DMS114 treated with DMSO at 0.1 percent for 48 hours (cell line): ENCODE measurements around the gene PPP1R9B.
A peak's percentile ranks its signal among the peaks of the same experiment; 100 is the strongest.

Experiments
- DNase-seq: peaks from one replicate; lab custom pipeline; 2025; ENCODE audit not compliant: unreplicated experiment; lab: John Stamatoyannopoulos, UW

PPP1R9B gene

DNA sequence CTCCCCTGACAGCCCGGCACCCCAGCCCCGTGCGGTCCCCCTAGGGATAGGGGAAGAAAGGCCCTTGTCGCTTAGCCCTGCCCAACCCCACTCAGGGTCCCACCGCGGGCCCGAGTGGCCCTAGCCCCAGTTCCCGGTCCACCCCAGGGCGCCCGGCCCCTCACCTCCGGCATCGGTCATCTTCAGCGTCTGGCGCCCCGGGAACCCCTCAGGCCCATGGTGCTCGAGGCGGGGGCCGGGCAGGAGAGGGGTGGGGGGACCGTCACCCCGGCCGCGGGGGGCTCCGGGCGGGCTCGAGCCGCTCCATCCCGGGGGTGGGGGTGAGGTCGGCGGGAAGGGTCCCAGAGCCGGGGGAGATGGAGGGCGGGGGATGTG lies 21.1 kb downstream of the PPP1R9B start:
- DNase-seq, result no peak

DNA sequence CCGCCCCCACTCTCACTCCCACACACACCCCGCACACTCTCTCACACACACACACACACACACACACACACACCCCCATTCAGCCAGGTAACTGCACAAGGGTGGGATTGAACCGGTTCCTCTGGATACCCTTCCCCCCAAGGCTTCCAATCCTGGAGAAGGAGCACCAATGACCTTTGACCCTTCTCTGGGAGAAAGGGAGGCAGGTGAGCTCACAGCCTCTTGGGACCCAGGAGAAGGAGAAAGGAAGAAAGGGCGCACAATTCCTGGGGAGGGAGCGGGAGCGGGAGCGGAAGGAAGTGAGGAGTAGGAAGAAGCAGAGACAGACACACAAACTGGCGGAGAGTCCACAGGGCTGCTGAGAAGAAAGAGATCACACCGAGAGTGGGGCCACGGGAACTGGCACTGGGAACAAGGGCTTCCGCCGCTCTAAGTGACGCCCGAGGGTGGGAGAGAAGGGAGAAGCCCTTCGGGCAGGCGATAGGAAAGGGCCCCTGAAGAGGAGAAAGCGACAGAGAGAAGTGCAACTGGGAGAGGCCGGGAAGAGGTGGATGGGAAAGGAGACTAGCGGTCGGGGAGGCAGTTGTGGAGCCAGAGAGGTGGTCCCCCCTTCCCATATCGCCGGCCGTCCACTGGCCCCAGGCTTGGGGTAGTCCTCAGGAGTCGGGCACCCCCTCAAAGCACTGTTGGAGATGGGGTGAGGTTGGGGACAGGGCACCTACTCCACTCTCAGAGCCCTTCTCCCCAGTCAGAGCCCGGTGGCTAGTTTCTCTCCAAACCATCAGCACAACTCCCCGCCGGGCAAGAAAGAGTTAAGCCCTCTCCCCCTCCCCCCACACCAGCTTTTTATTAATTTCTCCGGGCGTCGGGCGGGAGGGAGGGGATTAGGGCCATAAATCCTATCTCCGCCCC lies 21.8 kb downstream of the PPP1R9B start:
- no peak for DNase-seq

- no peak for DNase-seq
Observed at GRCh38 chr17:50127697-50128361, 22.6 kb downstream of the PPP1R9B start.

GRCh38 chr17:50125420-50125997 lies 25.0 kb downstream of the PPP1R9B start:
- DNase-seq, result no peak

DNA sequence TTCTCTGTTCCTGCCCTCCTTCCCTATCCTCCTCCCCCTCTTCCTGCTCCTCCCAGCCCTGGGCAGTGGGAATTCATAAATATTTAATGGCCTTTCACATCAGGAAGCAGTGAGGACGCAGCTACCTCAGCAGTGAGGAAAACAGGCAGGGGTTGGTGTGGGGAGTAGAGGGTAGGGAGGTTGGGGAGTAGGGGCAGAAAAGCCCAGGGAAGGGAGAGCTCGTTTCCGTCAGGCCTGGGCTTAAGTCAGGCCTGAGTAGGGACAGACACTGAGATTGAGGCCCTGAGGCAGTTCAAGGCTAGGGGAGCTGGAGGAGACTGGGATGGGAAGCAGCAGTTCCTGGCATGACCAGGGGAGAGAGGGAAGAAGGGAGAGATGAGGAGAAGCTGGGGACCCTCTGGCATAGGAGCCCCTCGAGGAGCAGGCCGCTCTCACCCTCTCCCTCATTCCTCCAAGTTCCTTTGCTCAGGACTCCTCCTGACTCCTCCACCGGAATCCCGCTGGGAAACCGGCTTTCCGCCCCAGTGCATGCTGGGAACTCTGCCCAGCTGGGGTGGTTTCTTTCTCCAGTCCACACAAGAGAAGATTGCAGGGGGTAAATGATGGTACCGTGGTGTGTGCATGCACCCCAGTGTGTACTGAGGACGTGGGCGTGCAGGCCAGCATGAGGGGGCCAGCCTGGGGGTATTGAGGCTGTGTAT lies 26.7 kb downstream of the PPP1R9B start:
- DNase-seq, result no peak

DNA sequence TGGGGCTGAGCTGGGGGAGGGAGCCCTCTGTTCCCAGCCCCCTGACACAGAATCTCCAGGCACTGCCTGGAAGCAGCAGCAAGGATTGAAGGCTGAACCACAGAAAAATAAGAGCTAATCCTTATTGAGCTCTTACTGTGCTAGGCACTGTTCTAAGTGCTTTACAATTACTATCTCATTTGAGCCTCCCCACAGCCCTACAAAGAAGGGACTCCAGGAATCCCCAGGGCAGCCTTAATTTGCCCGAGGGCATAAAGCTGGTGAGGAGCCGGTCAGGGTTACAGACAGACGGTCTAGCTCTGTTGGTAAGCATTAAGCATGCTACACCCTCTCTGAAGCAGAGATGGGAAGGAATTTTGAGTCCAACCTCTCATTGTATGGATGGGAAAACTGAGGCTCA lies 27.5 kb downstream of the PPP1R9B start:
- no peak for DNase-seq

DNA sequence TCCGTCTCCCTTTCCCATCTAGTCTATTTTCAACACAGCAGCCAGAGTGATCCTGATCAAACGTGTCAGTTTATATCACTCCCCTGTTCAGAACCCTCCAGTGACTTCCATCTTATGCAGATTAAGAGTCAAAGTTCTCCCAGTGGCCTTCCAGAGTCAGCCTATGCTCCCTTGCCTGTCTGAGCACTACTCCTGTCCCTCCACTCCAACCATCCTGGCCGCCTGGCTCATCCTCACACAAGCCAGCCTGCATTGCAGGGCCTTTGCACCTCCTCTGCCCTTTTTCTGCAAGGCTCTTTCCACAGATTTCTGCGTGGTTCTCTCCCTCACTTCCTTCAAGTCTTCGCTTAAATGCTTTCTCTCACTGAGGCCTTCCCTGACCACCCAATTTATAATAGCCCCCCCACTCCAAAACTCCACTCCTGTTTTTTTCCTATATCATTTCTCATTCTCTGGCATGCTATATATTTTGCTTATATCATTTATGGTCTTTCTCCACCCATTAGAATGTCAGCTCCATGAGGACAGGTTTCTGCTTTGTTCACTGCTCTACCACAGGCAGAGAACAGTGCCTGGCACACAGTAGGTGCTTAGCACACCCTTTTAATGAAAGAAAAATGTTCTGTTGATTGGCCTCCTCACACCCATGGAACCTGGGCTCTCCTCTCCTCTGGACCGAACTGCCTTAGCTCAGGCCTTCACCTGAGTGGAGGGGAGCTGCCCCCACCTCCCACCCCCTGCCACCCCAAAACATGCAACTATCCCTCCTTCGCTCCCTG lies 29.8 kb downstream of the PPP1R9B start:
- no peak for DNase-seq

DNA sequence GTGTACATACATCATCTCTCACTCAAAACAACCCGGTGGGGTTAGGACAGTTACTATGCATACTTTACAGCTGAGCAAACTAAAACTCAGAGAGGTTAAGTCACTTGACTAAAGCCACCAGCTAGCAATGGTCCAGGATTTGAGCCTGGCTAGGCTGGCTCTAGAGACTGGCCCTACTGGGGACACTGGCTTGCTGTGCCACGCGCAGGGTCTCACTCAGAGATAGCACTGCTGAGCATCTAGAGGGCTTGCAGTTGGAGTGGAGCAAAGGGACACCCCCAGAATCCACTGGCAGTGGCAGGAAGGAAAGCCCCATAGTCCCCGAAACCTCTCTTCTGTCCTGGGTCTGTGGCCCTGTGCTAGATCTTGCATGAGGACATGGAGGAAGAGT lies 31.7 kb downstream of the PPP1R9B start:
- DNase-seq, result no peak

DNA sequence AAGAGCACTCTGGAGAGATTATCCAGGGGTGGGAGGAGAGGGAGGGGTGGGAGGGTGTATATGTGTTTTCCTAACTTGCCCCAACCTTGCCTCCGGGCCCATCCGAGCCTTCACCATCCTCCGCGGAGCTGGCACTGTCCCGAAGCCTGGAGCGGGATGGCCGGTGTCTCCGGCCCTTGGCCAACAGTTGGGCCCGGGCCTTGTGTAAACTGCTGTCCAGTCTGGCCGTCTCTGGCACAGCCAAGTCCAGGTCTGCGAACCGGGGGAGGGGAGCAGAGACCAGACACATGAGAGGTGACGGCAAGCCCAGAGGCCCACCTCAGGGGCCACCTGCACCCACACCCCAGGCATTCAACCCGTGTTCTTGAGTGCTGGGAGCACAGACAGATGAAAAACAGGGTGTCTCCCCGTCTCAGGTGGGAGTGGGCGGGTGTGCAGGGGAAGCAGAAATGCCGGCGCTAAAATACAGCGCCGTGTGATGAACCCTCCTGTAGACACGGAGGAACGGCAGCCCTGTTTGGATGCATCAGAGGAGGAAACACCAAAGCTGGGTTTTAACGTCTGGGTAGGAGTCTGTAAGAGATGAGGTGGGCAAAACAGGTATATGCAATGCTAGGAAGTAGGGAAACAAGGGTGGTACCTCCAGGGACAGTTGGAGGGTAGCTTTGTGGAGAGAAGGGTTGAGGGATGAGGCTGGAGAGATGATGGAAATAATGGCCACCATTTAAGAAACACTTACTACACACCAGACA lies 32.2 kb downstream of the PPP1R9B start:
- no peak for DNase-seq

GRCh38 chr17:50117202-50118051 lies 33.0 kb downstream of the PPP1R9B start:
- no peak for DNase-seq

GRCh38 chr17:50115756-50116155 lies 34.7 kb downstream of the PPP1R9B start:
- DNase-seq, result no peak

DNA sequence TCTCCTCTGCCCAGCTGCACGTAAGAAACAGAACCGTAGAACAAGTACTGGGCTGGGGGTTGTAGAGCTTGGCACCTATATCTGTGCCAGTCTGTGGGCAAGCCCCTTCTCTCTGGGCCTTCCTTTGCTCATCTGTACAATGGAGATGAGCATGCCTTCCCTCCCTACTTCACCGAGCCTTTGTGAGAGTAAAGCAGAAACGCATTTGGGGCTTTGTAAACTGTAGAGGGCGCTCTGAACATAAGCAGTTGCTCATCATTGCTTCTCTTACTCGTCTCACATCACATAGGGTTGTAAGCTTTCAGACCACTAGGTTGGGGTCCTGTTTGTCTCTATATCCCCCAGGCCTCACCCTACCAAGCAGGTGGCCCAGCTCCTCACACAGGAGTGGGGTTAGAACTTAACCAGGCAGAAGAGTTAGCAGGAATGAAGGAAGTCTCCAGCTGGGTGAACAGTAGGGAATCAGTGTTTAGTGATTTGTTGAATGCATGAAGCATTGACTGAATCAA lies 35.6 kb downstream of the PPP1R9B start:
- DNase-seq, result peak; percentile 27

DNA sequence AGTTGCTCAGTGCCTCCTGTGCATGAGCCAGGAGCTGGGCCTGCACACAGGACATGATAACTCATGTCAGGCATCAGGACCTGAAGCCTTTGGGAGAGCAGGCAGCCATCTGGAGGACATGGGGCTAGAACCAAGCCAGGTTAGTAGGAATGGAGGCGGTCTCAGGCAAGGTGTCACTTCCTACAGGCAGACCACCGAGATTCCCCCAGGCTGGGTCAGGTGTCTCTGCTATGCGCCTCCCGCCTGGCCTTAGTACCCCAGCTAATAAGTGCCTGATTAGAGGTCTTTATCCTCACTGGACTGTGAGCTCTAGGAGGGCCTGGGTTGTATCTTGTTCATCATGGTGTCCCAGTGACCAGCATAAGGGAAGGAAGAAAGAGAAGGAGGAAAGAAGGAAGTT lies 36.1 kb downstream of the PPP1R9B start:
- no peak for DNase-seq

DNA sequence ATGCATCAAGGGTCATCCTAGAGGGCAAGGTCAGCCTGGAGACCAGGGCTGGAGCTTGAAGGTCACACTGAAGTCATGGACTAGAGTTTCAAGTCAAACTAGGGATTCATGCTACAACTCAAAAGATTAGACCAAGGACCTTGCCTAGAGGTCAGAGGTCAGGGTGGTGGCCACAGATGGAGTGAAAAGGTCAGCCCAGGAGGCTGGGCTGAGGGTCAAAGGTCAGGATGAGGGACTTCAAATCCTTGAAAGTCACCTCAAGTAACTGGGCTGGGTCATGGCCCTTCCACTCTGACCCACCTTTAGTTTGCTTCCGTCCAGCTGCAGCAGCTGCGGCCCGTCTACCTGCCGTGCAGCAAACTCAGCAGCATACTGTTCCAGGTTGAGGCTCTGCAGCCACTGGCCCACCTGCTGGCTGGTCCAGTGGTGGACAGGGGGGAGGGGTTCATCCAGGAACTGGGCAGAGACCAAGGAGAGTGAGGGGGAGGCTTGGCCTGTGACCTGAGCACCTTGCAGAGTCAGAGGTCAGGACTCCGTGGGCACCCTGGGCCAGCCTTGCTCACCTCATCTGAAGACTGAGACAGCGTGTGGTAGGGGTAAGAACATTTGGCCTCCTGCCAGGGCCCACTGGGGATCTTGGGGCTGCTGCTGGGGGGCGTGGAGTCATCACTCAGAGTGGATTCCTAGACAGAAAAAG lies 36.7 kb downstream of the PPP1R9B start:
- no peak for DNase-seq

DNA sequence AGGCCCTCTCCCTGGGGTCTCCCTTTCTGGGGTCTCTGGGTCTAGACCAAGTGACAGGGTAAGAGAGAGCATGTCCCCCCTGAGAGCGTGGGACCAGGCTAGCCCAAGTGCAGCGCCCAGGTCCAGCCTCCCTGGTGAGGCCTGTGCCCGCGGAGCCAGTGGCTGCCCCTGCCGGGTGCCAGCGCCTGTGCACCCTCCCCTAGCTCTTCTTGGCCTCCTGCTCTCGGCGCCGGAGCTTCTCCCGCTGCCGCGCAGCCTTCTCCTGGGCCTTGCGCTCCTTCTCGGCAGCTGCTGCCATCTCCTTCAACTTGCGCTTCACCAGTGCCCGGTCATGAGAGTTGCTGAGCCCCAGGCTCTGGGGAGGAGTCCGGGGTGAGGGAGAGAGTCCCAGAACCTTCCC lies 37.8 kb downstream of the PPP1R9B start:
- DNase-seq, result no peak

GRCh38 chr17:50111673-50112655 lies 38.5 kb downstream of the PPP1R9B start:
- no peak for DNase-seq
